Activated T-cell treated with anti-CD3 and anti-CD28 coated beads, Interleukin-2, amount 50 U/mL, for 72 hours (primary cell): Measurements from ENCODE around the gene ENTR1. TPM values are rescaled to one million over a fixed set of nuclear protein-coding genes. Genes with fewer than 3 reads are reported as not detected.

Experiments
- ATAC-seq, 2 donors: fragments of 150-1000 bp; cut with Tn5 transposase; replicated peaks in 1 of 2; 2 replicates each; pipeline ENCODE4 v1.10.0; 2021; ENCODE audit warnings: moderate library complexity in 2 of 2, mild to moderate bottlenecking in 1 of 2
- DNase-seq, 2 donors: peaks; one replicate each; pipeline ENCODE4 v3.0.0; 2021 to 2022; ENCODE audit warnings: mixed read lengths in 1 of 2
- H3K27ac Mint-ChIP-seq: one replicate; pipeline ENCODE4 v1.8.0; 2022; ENCODE audit warnings: mild to moderate bottlenecking, moderate library complexity, mixed read lengths
- H3K27me3 Mint-ChIP-seq: one replicate; pipeline ENCODE4 v1.8.0; 2022; ENCODE audit warnings: low read depth, mixed read lengths
- H3K36me3 Mint-ChIP-seq, 2 donors: one replicate each; pipeline ENCODE4 v1.8.0; 2022; ENCODE audit warnings: mixed read lengths in 2 of 2, mild to moderate bottlenecking in 1 of 2; ENCODE audit not compliant: insufficient read depth in 2 of 2
- H3K4me1 Mint-ChIP-seq: one replicate; pipeline ENCODE4 v1.8.0; 2022; ENCODE audit warnings: low read depth, mixed read lengths
- H3K4me3 Mint-ChIP-seq, 2 donors: one replicate each; pipeline ENCODE4 v1.8.0; 2022; ENCODE audit warnings: mild to moderate bottlenecking in 2 of 2, mixed read lengths in 2 of 2, moderate library complexity in 2 of 2
- H3K9me3 Mint-ChIP-seq, 2 donors: one replicate each; pipeline ENCODE4 v1.8.0; 2022; ENCODE audit warnings: mixed read lengths in 2 of 2
- total RNA-seq, 2 donors: library from RNA; stranded (reverse); gene quantifications; one replicate each; pipeline ENCODE4 v1.2.3, GENCODE V29; 2022

Gene ENTR1
- total RNA-seq, 2 donors from 2014 or later: 47.2 to 70.6 TPM

GRCh38 chr9:136361754-136362449 is 48.5 kb downstream of the ENTR1 start:
- Mint-ChIP-seq H3K27me3 (no peaks in the 10 kb centered on the region), H3K27ac (no peak overlapping the region), H3K36me3 (no peaks in the 10 kb centered on the region), H3K9me3 (no peaks in the 10 kb centered on the region), H3K4me1 (no peaks in the 10 kb centered on the region), H3K4me3 (no peak overlapping the region)
- DNase-seq (no peak), ATAC-seq (no peak)

GRCh38 chr9:136361047-136361753 is 49.2 kb downstream of the ENTR1 start:
- ATAC-seq: no peak
- H3K9me3 Mint-ChIP-seq: no peaks in the 10 kb centered on the region
- no peak for DNase-seq

GRCh38 chr9:136359774-136360718 is 50.4 kb downstream of the ENTR1 start:
- H3K27ac Mint-ChIP-seq: no peak overlapping the region
- no peaks in the 10 kb centered on the region for H3K36me3 Mint-ChIP-seq
- no peak for DNase-seq
- H3K27me3 Mint-ChIP-seq: no peaks in the 10 kb centered on the region
- ATAC-seq: no peak
- H3K4me1 Mint-ChIP-seq: no peaks in the 10 kb centered on the region
- H3K4me3 Mint-ChIP-seq: no peak overlapping the region
- no peaks in the 10 kb centered on the region for H3K9me3 Mint-ChIP-seq

More at GRCh38 chr9:136361047-136361753, 49.2 kb downstream of the ENTR1 start:
- no peak overlapping the region for H3K4me3 Mint-ChIP-seq
- no peaks in the 10 kb centered on the region for H3K27me3 Mint-ChIP-seq
- H3K27ac Mint-ChIP-seq: no peak overlapping the region
- no peaks in the 10 kb centered on the region for H3K36me3 Mint-ChIP-seq
- no peaks in the 10 kb centered on the region for H3K4me1 Mint-ChIP-seq

- no peak overlapping the region for H3K27ac Mint-ChIP-seq
- H3K36me3 Mint-ChIP-seq: no peaks in the 10 kb centered on the region
- ATAC-seq (no peak), DNase-seq (no peak)
- H3K4me1 Mint-ChIP-seq: no peaks in the 10 kb centered on the region
- H3K4me3 Mint-ChIP-seq: no peak overlapping the region
- no peaks in the 10 kb centered on the region for H3K27me3 Mint-ChIP-seq
- H3K9me3 Mint-ChIP-seq: no peaks in the 10 kb centered on the region
Measured at GRCh38 chr9:136358888-136359287, 51.5 kb downstream of the ENTR1 start.

GRCh38 chr9:136358016-136358415 is 52.4 kb downstream of the ENTR1 start:
- no peaks in the 10 kb centered on the region for H3K9me3 Mint-ChIP-seq
- no peaks in the 10 kb centered on the region for H3K27me3 Mint-ChIP-seq
- DNase-seq: no peak
- no peak overlapping the region for H3K27ac Mint-ChIP-seq
- H3K36me3 Mint-ChIP-seq: no peaks in the 10 kb centered on the region
- H3K4me3 Mint-ChIP-seq: no peak overlapping the region
- no peak for ATAC-seq
- no peaks in the 10 kb centered on the region for H3K4me1 Mint-ChIP-seq

GRCh38 chr9:136357202-136357725 is 53.1 kb downstream of the ENTR1 start:
- Mint-ChIP-seq H3K4me1 (no peaks in the 10 kb centered on the region), H3K4me3 (no peak overlapping the region), H3K9me3 (no peaks in the 10 kb centered on the region), H3K36me3 (no peaks in the 10 kb centered on the region), H3K27ac (no peak overlapping the region), H3K27me3 (no peaks in the 10 kb centered on the region)
- DNase-seq: no peak
- no peak for ATAC-seq

GRCh38 chr9:136355616-136356557 is 54.5 kb downstream of the ENTR1 start:
- Mint-ChIP-seq H3K27ac (no peak overlapping the region), H3K36me3 (no peaks in the 10 kb centered on the region), H3K9me3 (no peaks in the 10 kb centered on the region), H3K27me3 (no peaks in the 10 kb centered on the region), H3K4me3 (no peak overlapping the region), H3K4me1 (no peaks in the 10 kb centered on the region)
- DNase-seq: no peak
- ATAC-seq: no peak

- Mint-ChIP-seq H3K4me3 (no peak overlapping the region), H3K9me3 (no peaks in the 10 kb centered on the region), H3K4me1 (no peaks in the 10 kb centered on the region), H3K36me3 (no peaks in the 10 kb centered on the region), H3K27me3 (no peaks in the 10 kb centered on the region), H3K27ac (no peak overlapping the region)
- DNase-seq: no peak
- ATAC-seq: peak in 1 of 2 donors; percentile 6
Measured at GRCh38 chr9:136354592-136355085, 55.8 kb downstream of the ENTR1 start.

GRCh38 chr9:136353757-136354488 is 56.5 kb downstream of the ENTR1 start:
- no peaks in the 10 kb centered on the region for H3K4me1 Mint-ChIP-seq
- H3K36me3 Mint-ChIP-seq: no peaks in the 10 kb centered on the region
- H3K4me3 Mint-ChIP-seq: no peak overlapping the region
- no peak overlapping the region for H3K27ac Mint-ChIP-seq
- no peaks in the 10 kb centered on the region for H3K9me3 Mint-ChIP-seq
- no peak for ATAC-seq
- no peaks in the 10 kb centered on the region for H3K27me3 Mint-ChIP-seq
- DNase-seq: no peak

GRCh38 chr9:136353088-136353487 is 57.3 kb downstream of the ENTR1 start:
- H3K4me1 Mint-ChIP-seq: no peaks in the 10 kb centered on the region
- H3K27me3 Mint-ChIP-seq: no peaks in the 10 kb centered on the region
- no peaks in the 10 kb centered on the region for H3K9me3 Mint-ChIP-seq
- H3K4me3 Mint-ChIP-seq: no peak overlapping the region
- no peaks in the 10 kb centered on the region for H3K36me3 Mint-ChIP-seq
- DNase-seq (no peak), ATAC-seq (no peak)
- no peak overlapping the region for H3K27ac Mint-ChIP-seq

GRCh38 chr9:136352682-136353081 is 57.7 kb downstream of the ENTR1 start:
- DNase-seq (no peak), ATAC-seq (no peak)
- H3K4me1 Mint-ChIP-seq: no peaks in the 10 kb centered on the region
- H3K27ac Mint-ChIP-seq: no peak overlapping the region
- no peaks in the 10 kb centered on the region for H3K27me3 Mint-ChIP-seq
- H3K4me3 Mint-ChIP-seq: no peak overlapping the region
- no peaks in the 10 kb centered on the region for H3K9me3 Mint-ChIP-seq
- no peaks in the 10 kb centered on the region for H3K36me3 Mint-ChIP-seq
